ENCODE measurements around the gene DEGS1. TPM values are rescaled to one million over a fixed set of nuclear protein-coding genes. Genes with fewer than 3 reads are reported as not detected.
A peak's percentile ranks its signal among the peaks of the same experiment; 100 is the strongest.

The DEGS1 gene
- total and polyA plus RNA-seq, 10 donors = 29.2 to 102 (median 53.0) TPM

DNA sequence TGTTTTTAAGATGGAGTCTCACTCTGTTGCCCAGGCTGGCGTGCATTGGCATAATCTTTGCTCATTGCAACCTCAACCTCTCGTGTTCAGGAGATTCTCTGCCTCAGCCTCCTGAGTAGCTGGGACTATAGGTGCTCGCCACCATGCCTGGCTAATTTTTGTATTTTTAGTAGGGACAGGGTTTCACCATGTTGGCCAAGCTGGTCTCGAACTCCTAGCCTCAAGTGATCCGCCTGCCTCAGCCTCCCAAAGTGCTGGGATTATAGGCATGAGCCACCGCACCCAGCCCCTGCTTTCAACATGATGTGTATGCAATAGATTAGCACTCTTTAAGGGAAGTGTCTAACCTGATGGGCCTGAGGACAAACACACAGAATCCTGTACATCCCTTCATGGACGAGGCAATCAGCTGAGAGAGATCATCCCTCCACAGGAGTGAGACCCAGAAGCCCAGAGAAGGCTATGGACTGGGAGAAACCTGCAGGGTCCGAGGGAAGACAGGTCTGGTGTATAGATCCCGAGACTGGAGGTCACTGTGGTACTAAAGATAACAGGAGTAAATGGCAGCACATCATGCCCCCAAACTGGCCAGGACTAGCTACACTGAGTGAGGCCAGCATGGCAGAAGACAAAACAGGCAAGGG is 5.6 kb upstream of the DEGS1 start:
- peaks cover 5 to 29% (median 10%) of the 10 kb centered on the region in 6 donors for H3K4me1 ChIP-seq
- no peak overlapping the region for H3K27ac ChIP-seq
- TF ChIP-seq POLR2AphosphoS5 (IDR thresholded peaks at IDR 0.05) = no peak
- TF ChIP-seq POLR2A (IDR thresholded peaks at IDR 0.05) = no peak
- TF ChIP-seq, protein P1, sequence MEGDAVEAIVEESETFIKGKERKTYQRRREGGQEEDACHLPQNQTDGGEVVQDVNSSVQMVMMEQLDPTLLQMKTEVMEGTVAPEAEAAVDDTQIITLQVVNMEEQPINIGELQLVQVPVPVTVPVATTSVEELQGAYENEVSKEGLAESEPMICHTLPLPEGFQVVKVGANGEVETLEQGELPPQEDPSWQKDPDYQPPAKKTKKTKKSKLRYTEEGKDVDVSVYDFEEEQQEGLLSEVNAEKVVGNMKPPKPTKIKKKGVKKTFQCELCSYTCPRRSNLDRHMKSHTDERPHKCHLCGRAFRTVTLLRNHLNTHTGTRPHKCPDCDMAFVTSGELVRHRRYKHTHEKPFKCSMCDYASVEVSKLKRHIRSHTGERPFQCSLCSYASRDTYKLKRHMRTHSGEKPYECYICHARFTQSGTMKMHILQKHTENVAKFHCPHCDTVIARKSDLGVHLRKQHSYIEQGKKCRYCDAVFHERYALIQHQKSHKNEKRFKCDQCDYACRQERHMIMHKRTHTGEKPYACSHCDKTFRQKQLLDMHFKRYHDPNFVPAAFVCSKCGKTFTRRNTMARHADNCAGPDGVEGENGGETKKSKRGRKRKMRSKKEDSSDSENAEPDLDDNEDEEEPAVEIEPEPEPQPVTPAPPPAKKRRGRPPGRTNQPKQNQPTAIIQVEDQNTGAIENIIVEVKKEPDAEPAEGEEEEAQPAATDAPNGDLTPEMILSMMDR (IDR thresholded peaks at IDR 0.05 in 8 of 11, conservative IDR thresholded peaks at IDR 0.05 in 3 of 11) = no peak
- intact Hi-C loops (cut with DNase I; ENCODE audit: low total_unique reads) = no loop called here
- 87 to 95% (median 88%) methylated on average over 9 of the region's 9 CpGs for WGBS, 5 donors
- DNase-seq = no peak
- no peaks in the 10 kb centered on the region for H3K27me3 ChIP-seq (replicated peaks in 1 of 7)
- no peaks in the 10 kb centered on the region for H3K36me3 ChIP-seq
- no peak overlapping the region for H3K4me3 ChIP-seq
- no peaks in the 10 kb centered on the region for H3K9me3 ChIP-seq

DNA sequence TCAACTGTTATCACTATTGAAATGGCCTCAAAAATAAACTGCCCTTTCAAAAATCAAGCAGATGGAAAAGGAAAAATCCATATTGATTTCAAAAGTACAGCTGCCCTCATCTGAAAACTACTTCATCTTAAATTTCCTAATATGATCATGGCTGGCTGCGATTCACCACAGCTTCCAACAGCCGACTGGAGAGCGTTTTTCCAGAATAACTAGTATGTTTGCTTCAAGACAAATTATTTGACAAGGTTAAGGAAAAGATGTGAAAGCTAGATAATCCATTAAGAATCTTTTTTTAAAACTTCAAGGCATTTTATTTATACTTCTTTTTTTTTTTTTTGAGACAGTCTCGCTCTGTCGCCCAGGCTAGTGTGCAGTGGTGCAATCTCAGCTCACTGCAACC is 4.1 kb upstream of the DEGS1 start:
- WGBS, 5 donors = 92 to 96% (median 94%) methylated on average over 5 of the region's 5 CpGs
- intact Hi-C loops (cut with DNase I; ENCODE audit: low total_unique reads) = no loop called here
- H3K4me3 ChIP-seq = no peak overlapping the region
- H3K36me3 ChIP-seq = no peaks in the 10 kb centered on the region
- no peak overlapping the region for H3K27ac ChIP-seq
- H3K9me3 ChIP-seq = no peaks in the 10 kb centered on the region
- peaks cover 5 to 34% (median 12%) of the 10 kb centered on the region in 6 donors for H3K4me1 ChIP-seq
- DNase-seq = no peak
- H3K27me3 ChIP-seq (replicated peaks in 1 of 7) = no peaks in the 10 kb centered on the region
- TF ChIP-seq, protein P1 (IDR thresholded peaks at IDR 0.05 in 8 of 11, conservative IDR thresholded peaks at IDR 0.05 in 3 of 11) = no peak
- TF ChIP-seq POLR2AphosphoS5 (IDR thresholded peaks at IDR 0.05) = no peak
- TF ChIP-seq POLR2A (IDR thresholded peaks at IDR 0.05) = no peak

DNA sequence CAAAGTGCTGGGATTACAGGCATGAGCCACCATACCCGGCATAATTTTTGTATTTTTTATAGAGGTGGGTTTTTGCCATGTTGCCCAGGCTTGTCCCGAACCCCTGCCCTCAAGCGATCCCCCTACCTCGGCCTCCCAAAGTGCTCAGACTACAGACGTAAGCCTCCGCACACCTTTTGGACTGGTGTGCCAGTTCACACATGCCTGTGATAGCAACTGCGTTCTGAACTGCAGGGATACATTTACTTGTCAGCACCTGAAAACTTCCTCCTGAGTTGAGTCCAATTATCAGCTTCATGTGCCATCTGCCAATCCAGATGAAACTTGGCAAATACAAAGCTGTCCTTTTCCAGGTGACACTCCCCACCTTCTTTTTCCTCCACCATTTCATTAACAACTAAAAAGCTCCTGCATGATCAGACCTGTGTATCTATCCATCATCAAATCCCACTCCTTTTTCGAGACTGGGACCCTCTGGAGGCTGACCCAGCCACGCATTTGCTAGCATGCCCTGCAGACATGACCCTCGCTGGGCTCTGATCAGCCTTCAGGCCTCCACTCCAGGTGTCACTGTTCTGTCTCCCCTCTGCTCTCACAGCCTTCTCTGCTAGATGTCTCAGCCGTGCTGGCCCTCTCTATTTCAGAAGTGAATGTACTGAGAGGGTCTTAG is 2.1 kb upstream of the DEGS1 start:
- DNase-seq = no peak
- Histone ChIP-seq H3K4me1 (peaks cover 9 to 46% (median 32%) of the 10 kb centered on the region in 6 donors), H3K4me3 (no peak overlapping the region), H3K27ac (peak overlapping the region in 2 of 8 donors; percentile 99), H3K27me3 (replicated peaks in 1 of 7) (no peaks in the 10 kb centered on the region), H3K36me3 (peaks cover 0 to 8% (median 0%) of the 10 kb centered on the region in 6 donors), H3K9me3 (no peaks in the 10 kb centered on the region)
- TF ChIP-seq, protein P1 (IDR thresholded peaks at IDR 0.05 in 8 of 11, conservative IDR thresholded peaks at IDR 0.05 in 3 of 11) = no peak
- TF ChIP-seq POLR2A (IDR thresholded peaks at IDR 0.05) (no peak), POLR2AphosphoS5 (IDR thresholded peaks at IDR 0.05) (no peak)
- intact Hi-C loops (cut with DNase I; ENCODE audit: low total_unique reads) = loop anchor here (5.0 kb wide), 1 partner anchor 66 kb away; no protein-coding TSS in a partner anchor
- 94 to 97% (median 97%) methylated on average over 11 of the region's 11 CpGs for WGBS, 5 donors

DNA sequence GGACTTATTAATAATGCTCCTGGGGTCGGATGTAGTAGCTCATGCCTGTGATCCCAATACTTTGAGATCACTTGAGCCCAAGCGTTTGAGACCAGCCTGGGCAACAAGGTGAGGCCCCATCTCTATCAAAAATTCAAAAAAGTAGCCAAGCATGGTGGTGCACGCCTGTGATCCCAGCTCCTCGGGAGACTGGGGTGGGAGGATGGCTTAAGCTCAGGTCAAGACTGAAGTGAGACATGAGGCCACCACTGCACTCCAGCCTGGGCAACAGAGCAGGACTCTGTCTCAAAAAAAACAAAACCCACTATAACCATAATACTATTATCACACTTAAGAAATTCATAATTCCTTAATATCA is 1.6 kb upstream of the DEGS1 start:
- 89 to 97% (median 92%) methylated on average over 4 of the region's 4 CpGs for WGBS, 5 donors
- peaks cover 9 to 50% (median 37%) of the 10 kb centered on the region in 6 donors for H3K4me1 ChIP-seq
- H3K4me3 ChIP-seq = no peak overlapping the region
- DNase-seq = no peak
- H3K9me3 ChIP-seq = no peaks in the 10 kb centered on the region
- H3K27me3 ChIP-seq (replicated peaks in 1 of 7) = no peaks in the 10 kb centered on the region
- H3K36me3 ChIP-seq = peaks cover 0 to 9% (median 0%) of the 10 kb centered on the region in 6 donors
- H3K27ac ChIP-seq = peak overlapping the region; percentile 96 to 99 (median 99)
- TF ChIP-seq POLR2AphosphoS5 (IDR thresholded peaks at IDR 0.05) (no peak), POLR2A (IDR thresholded peaks at IDR 0.05) (no peak)
- TF ChIP-seq, protein P1 (IDR thresholded peaks at IDR 0.05 in 8 of 11, conservative IDR thresholded peaks at IDR 0.05 in 3 of 11) = no peak
- intact Hi-C loops (cut with DNase I; ENCODE audit: low total_unique reads) = loop anchor here (5.0 kb wide), 1 partner anchor 66 kb away; no protein-coding TSS in a partner anchor

All from spleen (tissue), 11 donors.